Psoas muscle (tissue), 8 donors: Measurements from ENCODE around the gene CHTOP. TPM values are rescaled to one million over a fixed set of nuclear protein-coding genes. Genes with fewer than 3 reads are reported as not detected.

Experiments used
- ATAC-seq, 4 donors: fragments of 200-7000 bp; cut with Tn5 transposase; one replicate each; pipeline ENCODE4 v1.9.1; 2020; ENCODE audit warnings: moderate library complexity in 3 of 4, mild to moderate bottlenecking in 2 of 4
- DNase-seq, 2 donors: peaks; one replicate each; pipeline ENCODE4 v3.0.0-alpha.2; 2020
- H3K27ac ChIP-seq: fragments of 200-600 bp; one replicate; pipeline ENCODE4 v1.8.0; 2022
- H3K27me3 ChIP-seq, 3 donors: fragments of 200-600 bp in 1 of 3; one replicate each; pipeline versions ENCODE4 v1.6.1 to v1.8.0; 2013 to 2022; ENCODE audit warnings: low read length in 2 of 3, mild to moderate bottlenecking in 2 of 3, moderate library complexity in 1 of 3; ENCODE audit not compliant: insufficient read depth in 3 of 3
- H3K36me3 ChIP-seq, 2 donors: fragments of 200-600 bp in 1 of 2; one replicate each; pipeline versions ENCODE4 v1.6.1 to v1.8.0; 2013 to 2022; ENCODE audit warnings: low read depth in 1 of 2, mild to moderate bottlenecking in 1 of 2, moderate library complexity in 1 of 2; ENCODE audit not compliant: insufficient read depth in 1 of 2
- H3K4me1 ChIP-seq: fragments of 200-600 bp; one replicate; pipeline ENCODE4 v1.8.0; 2022
- H3K4me3 ChIP-seq: fragments of 200-600 bp; one replicate; pipeline ENCODE4 v1.8.0; 2022; ENCODE audit warnings: mild to moderate bottlenecking
- H3K9me3 ChIP-seq: fragments of 200-600 bp; one replicate; pipeline ENCODE4 v1.8.0; 2022
- CTCF ChIP-seq: fragments of 200-600 bp; IDR thresholded peaks from one replicate; pipeline ENCODE4 v1.8.0; 2022; ENCODE audit warnings: antibody characterized with exemption
- WGBS, 3 donors: extraction: QIAGEN DNeasy Blood & Tissue Kit; methylation state at CpG; one replicate each; pipeline versions ENCODE4 v1.1.6 to v1.1.7; 2013; 5-methylcytosine and 5-hydroxymethylcytosine counted together
- intact Hi-C, 2 donors: fragments of 100-400 bp; cut with DNase I; formaldehyde crosslinking; loops; one replicate each; pipeline versions ENCODE4 v1.11.0 to v1.14.2; 2022
- polyA plus RNA-seq, 3 donors: library from polyadenylated mRNA; stranded (reverse); fragments of 200-250 nt; gene quantifications; one replicate each; pipeline ENCODE4 v1.2.3, GENCODE V29; 2013
- total RNA-seq, 4 donors: library from RNA; stranded (reverse); fragmentation: NEBNext Ultra II Directional in 2 of 4; extraction: Animal tissue kit (Norgen Biotek cat#: 25700) in 2 of 4; gene quantifications; one replicate each; pipeline versions ENCODE4 v1.2.1 to v1.2.4, GENCODE V29; 2021 to 2023
- donor health status: healthy with polysubstance abuse.
- donor health status: DM: no; HTN: no; CAD: no; lungs with moderate emphysema.
- donor health status: Bipolar disorder and iron deficiency.
- donor health status: healthy.
- donor health status: DM: yes; HTN: yes; CAD: no.
- donor health status: DM: no; HTN: no; CAD: no.
- donor health status: DM: no; HTN: no; CAD: no.
- donor health status: DM: yes; HTN: yes; CAD: no.

CHTOP gene
- total and polyA plus RNA-seq, 7 donors = 71.1 to 122 (median 87.7) TPM

- H3K27ac ChIP-seq = no peak overlapping the region
- intact Hi-C loops = loop anchor here in 1 of 2 donors (5.0 kb wide), 1 partner anchor 37 kb away; no protein-coding TSS in a partner anchor
- WGBS, 3 donors = 27 to 35% (median 33%) methylated on average over 10 of the region's 10 CpGs
- no peak for TF ChIP-seq CTCF
- no peaks in the 10 kb centered on the region for H3K9me3 ChIP-seq
- H3K4me1 ChIP-seq = no peaks in the 10 kb centered on the region
- ATAC-seq = no peak
- H3K36me3 ChIP-seq = peaks cover 0 to 7% of the 10 kb centered on the region in 2 donors
- peak overlapping the region; percentile 70 for H3K4me3 ChIP-seq
- DNase-seq = no peak
- H3K27me3 ChIP-seq = peaks cover 0 to 30% (median 9%) of the 10 kb centered on the region in 3 donors
Observed at GRCh38 chr1:153680120-153680403, 46.2 kb downstream of the CHTOP start.

- ATAC-seq (no peak), DNase-seq (no peak)
- H3K27me3 ChIP-seq = peaks cover 0 to 30% (median 9%) of the 10 kb centered on the region in 3 donors
- H3K9me3 ChIP-seq = no peaks in the 10 kb centered on the region
- no peak for TF ChIP-seq CTCF
- H3K27ac ChIP-seq = no peak overlapping the region
- 80 to 89% (median 80%) methylated on average over 7 of the region's 7 CpGs for WGBS, 3 donors
- peaks cover 0 to 7% of the 10 kb centered on the region in 2 donors for H3K36me3 ChIP-seq
- no peaks in the 10 kb centered on the region for H3K4me1 ChIP-seq
- no peak overlapping the region for H3K4me3 ChIP-seq
- intact Hi-C loops = loop anchor here in 1 of 2 donors (5.0 kb wide), 1 partner anchor 35 kb away; no protein-coding TSS in a partner anchor
Observed at GRCh38 chr1:153682730-153683129, 48.9 kb downstream of the CHTOP start.

DNA sequence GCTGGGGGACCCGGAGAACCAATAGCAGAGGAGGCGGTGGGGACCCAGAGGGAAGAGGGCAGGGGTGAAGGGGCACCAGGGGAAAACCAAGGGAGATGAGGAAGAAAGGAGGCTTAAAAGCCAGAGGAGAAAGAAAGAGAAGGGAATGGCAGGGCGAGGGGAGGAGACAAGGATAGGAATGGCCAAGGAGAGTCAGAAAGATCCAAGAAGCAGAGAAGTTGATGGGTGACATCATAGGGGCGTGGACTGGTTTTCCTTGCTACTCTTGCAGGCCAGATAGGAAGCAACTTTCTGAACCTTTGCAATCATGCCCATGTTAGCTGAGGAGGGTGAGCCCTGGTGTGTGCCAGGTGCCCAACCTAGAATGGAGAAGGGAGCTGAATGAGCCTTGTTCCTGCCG is 50.0 kb downstream of the CHTOP start:
- DNase-seq = no peak
- Histone ChIP-seq H3K9me3 (no peaks in the 10 kb centered on the region), H3K36me3 (peaks cover 0 to 7% of the 10 kb centered on the region in 2 donors), H3K4me3 (no peak overlapping the region), H3K27me3 (peaks cover 0 to 28% (median 8%) of the 10 kb centered on the region in 3 donors), H3K4me1 (no peaks in the 10 kb centered on the region), H3K27ac (no peak overlapping the region)
- TF ChIP-seq CTCF = no peak
- intact Hi-C loops = loop anchor here in 1 of 2 donors (5.0 kb wide), 1 partner anchor 33 kb away; no protein-coding TSS in a partner anchor
- ATAC-seq = no peak
- 77 to 83% (median 82%) methylated on average over 5 of the region's 5 CpGs for WGBS, 3 donors

DNA sequence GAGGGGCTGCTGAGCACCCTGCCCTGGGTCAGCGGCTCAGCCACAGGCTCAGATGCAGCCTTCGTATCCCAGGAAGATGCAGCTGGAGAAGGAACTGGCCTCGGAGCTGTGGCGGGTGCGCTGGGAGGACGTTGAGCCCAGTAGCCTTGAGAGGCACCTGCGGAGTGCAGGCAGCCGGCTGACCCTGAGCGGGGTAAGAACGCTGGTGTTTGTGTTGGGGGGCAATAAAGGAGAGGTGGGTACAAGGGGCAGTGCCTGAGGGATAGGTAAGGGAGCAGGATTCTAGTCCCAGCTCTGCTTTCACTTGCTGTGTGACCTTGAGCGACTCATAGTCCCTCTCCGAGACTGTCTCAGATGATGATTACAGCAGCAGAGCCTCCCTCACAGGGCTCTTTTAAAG is 51.0 kb downstream of the CHTOP start:
- DNase-seq (no peak), ATAC-seq (no peak)
- 84 to 87% (median 86%) methylated on average over 12 of the region's 12 CpGs for WGBS, 3 donors
- Histone ChIP-seq H3K27ac (no peak overlapping the region), H3K27me3 (peaks cover 0 to 18% (median 3%) of the 10 kb centered on the region in 3 donors), H3K9me3 (no peaks in the 10 kb centered on the region), H3K4me1 (no peaks in the 10 kb centered on the region), H3K4me3 (no peak overlapping the region), H3K36me3 (peaks cover 0 to 7% of the 10 kb centered on the region in 2 donors)
- intact Hi-C loops = loop anchor here in 1 of 2 donors (5.0 kb wide), 1 partner anchor 32 kb away; no protein-coding TSS in a partner anchor
- no peak for TF ChIP-seq CTCF
